Measurements from ENCODE around the gene PGAM5. TPM values are rescaled to one million over a fixed set of nuclear protein-coding genes. Genes with fewer than 3 reads are reported as not detected.

The PGAM5 gene
- total and polyA plus RNA-seq, 8 donors, result 9.0 to 27.3 (median 16.3) TPM

DNA sequence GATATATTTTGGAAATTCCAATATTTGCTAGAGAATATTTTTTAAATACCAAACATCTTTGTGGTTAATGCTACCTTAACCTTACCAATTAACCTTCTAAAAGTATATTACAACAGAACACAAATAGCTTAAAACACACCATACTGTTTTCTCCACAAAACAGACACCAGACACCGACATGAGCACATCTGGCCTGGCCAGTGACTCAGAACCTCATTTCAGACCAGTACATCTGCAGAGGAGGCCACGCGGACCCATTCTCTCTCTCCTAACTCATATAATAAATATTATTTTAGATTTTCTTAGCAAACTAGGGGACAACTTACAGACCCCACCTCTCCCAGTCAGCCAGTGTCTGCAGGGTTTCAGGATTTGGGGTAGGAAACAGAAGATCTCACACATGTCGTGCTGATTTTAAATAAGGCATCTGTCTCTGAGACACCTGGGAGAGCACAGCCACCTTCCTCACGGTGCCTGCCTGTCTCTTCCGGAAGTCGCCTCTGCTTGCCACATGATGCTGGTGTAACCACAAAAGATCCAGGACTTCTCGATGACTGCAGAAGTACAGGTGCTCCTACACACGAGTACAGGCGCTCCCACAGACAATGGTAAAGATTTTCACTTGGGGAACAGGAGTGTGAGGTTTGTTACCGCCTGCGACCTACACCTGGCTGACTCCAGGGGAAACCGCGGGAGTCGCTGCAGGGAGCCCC lies 60.6 kb downstream of the PGAM5 start:
- ATAC-seq (no peak), FAIRE-seq (no peak), DNase-seq (no peak)
- H3K36me3 ChIP-seq, result peaks cover 0 to 41% (median 30%) of the 10 kb centered on the region in 3 donors
- intact Hi-C loops (cut with DNase I), result no loop called here
- H3K27me3 ChIP-seq, result no peaks in the 10 kb centered on the region
- H3K4me1 ChIP-seq, result no peaks in the 10 kb centered on the region
- 96% methylated on average over 15 of the region's 15 CpGs for WGBS, 2 donors
- TF ChIP-seq, protein P1, sequence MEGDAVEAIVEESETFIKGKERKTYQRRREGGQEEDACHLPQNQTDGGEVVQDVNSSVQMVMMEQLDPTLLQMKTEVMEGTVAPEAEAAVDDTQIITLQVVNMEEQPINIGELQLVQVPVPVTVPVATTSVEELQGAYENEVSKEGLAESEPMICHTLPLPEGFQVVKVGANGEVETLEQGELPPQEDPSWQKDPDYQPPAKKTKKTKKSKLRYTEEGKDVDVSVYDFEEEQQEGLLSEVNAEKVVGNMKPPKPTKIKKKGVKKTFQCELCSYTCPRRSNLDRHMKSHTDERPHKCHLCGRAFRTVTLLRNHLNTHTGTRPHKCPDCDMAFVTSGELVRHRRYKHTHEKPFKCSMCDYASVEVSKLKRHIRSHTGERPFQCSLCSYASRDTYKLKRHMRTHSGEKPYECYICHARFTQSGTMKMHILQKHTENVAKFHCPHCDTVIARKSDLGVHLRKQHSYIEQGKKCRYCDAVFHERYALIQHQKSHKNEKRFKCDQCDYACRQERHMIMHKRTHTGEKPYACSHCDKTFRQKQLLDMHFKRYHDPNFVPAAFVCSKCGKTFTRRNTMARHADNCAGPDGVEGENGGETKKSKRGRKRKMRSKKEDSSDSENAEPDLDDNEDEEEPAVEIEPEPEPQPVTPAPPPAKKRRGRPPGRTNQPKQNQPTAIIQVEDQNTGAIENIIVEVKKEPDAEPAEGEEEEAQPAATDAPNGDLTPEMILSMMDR (IDR thresholded peaks at IDR 0.05), result no peak
- H3K4me3 ChIP-seq, result no peak overlapping the region
- H3K9me3 ChIP-seq, result no peaks in the 10 kb centered on the region
- H3K27ac ChIP-seq, result no peak overlapping the region

Other genes starting within 250 kb of the PGAM5 start
- gene FBRSL1, start 220.7 kb upstream of the PGAM5 start, total RNA-seq, result 10 to 100 TPM; 31.1 to 55.8 (median 43.1) TPM
- gene FBRSL1, start 220.7 kb upstream of the PGAM5 start, polyA plus RNA-seq, result 10 to 100 TPM; 45.1 to 62.5 TPM
- not detected for gene LRCOL1, start 100.3 kb upstream of the PGAM5 start, total RNA-seq
- gene LRCOL1, start 100.3 kb upstream of the PGAM5 start, polyA plus RNA-seq, result under 1 TPM in 1 of 2 donors, not detected in 1; 0.21 TPM
- under 1 TPM in 3 of 6 donors, not detected in 3; 0.08 to 0.37 (median 0.09) TPM for gene P2RX2, start 92.1 kb upstream of the PGAM5 start, total RNA-seq
- 10 to 100 TPM in 1 of 2 donors, 1 to 10 TPM in 1; 6.1 to 12.0 TPM for gene P2RX2, start 92.1 kb upstream of the PGAM5 start, polyA plus RNA-seq
- 10 to 100 TPM in 5 of 6 donors, 1 to 10 TPM in 1; 7.2 to 17.1 (median 14.3) TPM for gene POLE, start 23.5 kb upstream of the PGAM5 start, total RNA-seq
- 10 to 100 TPM; 31.0 to 45.7 TPM for gene POLE, start 23.5 kb upstream of the PGAM5 start, polyA plus RNA-seq
- gene PXMP2, start 23.3 kb upstream of the PGAM5 start, total RNA-seq, result 10 to 100 TPM; 12.2 to 27.1 (median 14.2) TPM
- 10 to 100 TPM in 1 of 2 donors, 1 to 10 TPM in 1; 7.7 to 13.5 TPM for gene PXMP2, start 23.3 kb upstream of the PGAM5 start, polyA plus RNA-seq
- gene ANKLE2, start 51.0 kb downstream of the PGAM5 start, total RNA-seq, result 10 to 100 TPM; 20.0 to 31.2 (median 22.8) TPM
- 10 to 100 TPM; 22.8 to 39.6 TPM for gene ANKLE2, start 51.0 kb downstream of the PGAM5 start, polyA plus RNA-seq
- 10 to 100 TPM; 25.0 to 44.5 (median 33.4) TPM for gene GOLGA3, start 118.0 kb downstream of the PGAM5 start, total RNA-seq
- 10 to 100 TPM; 12.6 to 26.8 TPM for gene GOLGA3, start 118.0 kb downstream of the PGAM5 start, polyA plus RNA-seq
- gene CHFR, start 176.8 kb downstream of the PGAM5 start, total RNA-seq, result 10 to 100 TPM; 14.9 to 19.9 (median 15.4) TPM
- 10 to 100 TPM; 25.7 to 32.3 TPM for gene CHFR, start 176.8 kb downstream of the PGAM5 start, polyA plus RNA-seq
- 1 to 10 TPM; 3.3 to 8.6 (median 4.8) TPM for gene ZNF605, start 245.5 kb downstream of the PGAM5 start, total RNA-seq
- gene ZNF605, start 245.5 kb downstream of the PGAM5 start, polyA plus RNA-seq, result 1 to 10 TPM; 3.6 to 4.0 TPM